GM12878 (cell line): ENCODE results near the gene AFAP1. TPM values are rescaled to one million over a fixed set of nuclear protein-coding genes. Genes with fewer than 3 reads are reported as not detected.
A peak's percentile ranks its signal among the peaks of the same experiment; 100 is the strongest.

Source experiments
- HDGF ChIP-seq: fragments of 450-650 bp; IDR thresholded peaks from 2 replicates; pipeline ENCODE4 v1.6.1; 2016; ENCODE audit warnings: antibody characterized with exemption
- NR2C2 ChIP-seq: IDR thresholded peaks from 2 replicates; pipeline ENCODE4 v1.6.1; 2011; ENCODE audit warnings: borderline replicate concordance, low read depth; ENCODE audit not compliant: control insufficient read depth, insufficient read length
- RAD21 ChIP-seq: IDR thresholded peaks from 2 replicates; pipeline ENCODE4 v1.6.1; 2011; ENCODE audit warnings: mild to moderate bottlenecking, low read depth, low read length, moderate library complexity; ENCODE audit not compliant: insufficient read depth
- REST ChIP-seq: IDR thresholded peaks from 2 replicates; pipeline ENCODE4 v1.6.1; 2012; ENCODE audit warnings: mild to moderate bottlenecking, low read depth, low read length
- ZNF687 ChIP-seq: fragments of 450-650 bp; IDR thresholded peaks from 2 replicates; pipeline ENCODE4 v1.6.1; 2017; ENCODE audit warnings: mild to moderate bottlenecking, moderate library complexity
- polyA plus RNA-seq, 11 experiments: library from polyadenylated mRNA; depleted of rRNA in 4 of 11; unstranded in 6 of 11; stranded (reverse) in 5 of 11; fragments of >200 nt; fragmentation: Nextera tagmentation in 4 of 11; fragmentation: Illumina TruSeq in 1 of 11; extraction: Ambion mirVana in 4 of 11; extraction: Trizol in 1 of 11; gene quantifications; 1 replicate in 1 of 11; 2 replicates in 10 of 11; pipeline versions ENCODE4 v1.2.1 to v1.2.3, GENCODE V29; 2011 to 2016; ENCODE audit warnings: inconsistent platforms in 2 of 11, missing spikeins in 2 of 11, low read depth in 1 of 11
- total RNA-seq, 4 experiments: library from RNA; depleted of rRNA in 3 of 4; stranded (reverse); fragments of >200 nt in 3 of 4; fragmentation: Illumina TruSeq in 1 of 4; extraction: Trizol in 1 of 4; gene quantifications; 2 replicates each; pipeline versions ENCODE4 v1.2.1 to v1.2.3, GENCODE V29; 2013 to 2021
- TF ChIP-seq, protein P1 (sequence below): fragments of 450-650 bp; formaldehyde crosslinking; IDR thresholded peaks from 2 replicates; pipeline ENCODE4 v1.5.0; 2022; ENCODE audit warnings: mild to moderate bottlenecking, missing genetic modification characterization

The AFAP1 gene
- total and polyA plus RNA-seq, 10 of the 15 experiments (the other 5 are each of a cell fraction or from before 2014, with no cell fraction given): 0.02 to 0.23 (median 0.09) TPM; not detected in 1

- TF ChIP-seq NR2C2 (no peak), REST (no peak), HDGF (no peak), RAD21 (0 out of 2 replicates have a peak, but pooled peaks have one; percentile 2), ZNF687 (no peak)
- TF ChIP-seq, protein P1, sequence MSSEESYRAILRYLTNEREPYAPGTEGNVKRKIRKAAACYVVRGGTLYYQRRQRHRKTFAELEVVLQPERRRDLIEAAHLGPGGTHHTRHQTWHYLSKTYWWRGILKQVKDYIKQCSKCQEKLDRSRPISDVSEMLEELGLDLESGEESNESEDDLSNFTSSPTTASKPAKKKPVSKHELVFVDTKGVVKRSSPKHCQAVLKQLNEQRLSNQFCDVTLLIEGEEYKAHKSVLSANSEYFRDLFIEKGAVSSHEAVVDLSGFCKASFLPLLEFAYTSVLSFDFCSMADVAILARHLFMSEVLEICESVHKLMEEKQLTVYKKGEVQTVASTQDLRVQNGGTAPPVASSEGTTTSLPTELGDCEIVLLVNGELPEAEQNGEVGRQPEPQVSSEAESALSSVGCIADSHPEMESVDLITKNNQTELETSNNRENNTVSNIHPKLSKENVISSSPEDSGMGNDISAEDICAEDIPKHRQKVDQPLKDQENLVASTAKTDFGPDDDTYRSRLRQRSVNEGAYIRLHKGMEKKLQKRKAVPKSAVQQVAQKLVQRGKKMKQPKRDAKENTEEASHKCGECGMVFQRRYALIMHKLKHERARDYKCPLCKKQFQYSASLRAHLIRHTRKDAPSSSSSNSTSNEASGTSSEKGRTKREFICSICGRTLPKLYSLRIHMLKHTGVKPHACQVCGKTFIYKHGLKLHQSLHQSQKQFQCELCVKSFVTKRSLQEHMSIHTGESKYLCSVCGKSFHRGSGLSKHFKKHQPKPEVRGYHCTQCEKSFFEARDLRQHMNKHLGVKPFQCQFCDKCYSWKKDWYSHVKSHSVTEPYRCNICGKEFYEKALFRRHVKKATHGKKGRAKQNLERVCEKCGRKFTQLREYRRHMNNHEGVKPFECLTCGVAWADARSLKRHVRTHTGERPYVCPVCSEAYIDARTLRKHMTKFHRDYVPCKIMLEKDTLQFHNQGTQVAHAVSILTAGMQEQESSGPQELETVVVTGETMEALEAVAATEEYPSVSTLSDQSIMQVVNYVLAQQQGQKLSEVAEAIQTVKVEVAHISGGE (CRISPR knock-in tag): no peak
Observed at GRCh38 chr4:7771541-7772507, 167.8 kb downstream of the AFAP1 start (continued).
